GM21360 (cell line): ENCODE measurements around the gene C8B.

Experiments
- ATAC-seq: cut with Tn5 transposase; IDR thresholded peaks from one replicate; pipeline ENCODE4 v1.9.1; 2021; ENCODE audit warnings: mild to moderate bottlenecking, moderate library complexity; ENCODE audit not compliant: unreplicated experiment

C8B gene

GRCh38 chr1:56904663-56905397 lies 61.0 kb downstream of the C8B start:
- no peak for ATAC-seq

GRCh38 chr1:56903778-56904177 lies 62.0 kb downstream of the C8B start:
- no peak for ATAC-seq

- ATAC-seq: no peak
These were observed 64.1 kb downstream of the C8B start for GRCh38 chr1:56901716-56902115.

GRCh38 chr1:56898879-56899278 lies 66.9 kb downstream of the C8B start:
- no peak for ATAC-seq

GRCh38 chr1:56898005-56898373 lies 67.8 kb downstream of the C8B start:
- ATAC-seq: no peak

GRCh38 chr1:56897150-56898004 lies 68.4 kb downstream of the C8B start:
- ATAC-seq: no peak

- ATAC-seq: no peak
These were observed 71.8 kb downstream of the C8B start for GRCh38 chr1:56894014-56894413.

GRCh38 chr1:56890229-56890628 lies 75.6 kb downstream of the C8B start:
- ATAC-seq: no peak

- ATAC-seq: no peak
These were observed 84.4 kb downstream of the C8B start for GRCh38 chr1:56881417-56881816.

- ATAC-seq: no peak
These were observed 85.0 kb downstream of the C8B start for GRCh38 chr1:56880774-56881173.
